GM23248 (cell line): Measurements from ENCODE around the gene HELLS. TPM values are rescaled to one million over a fixed set of nuclear protein-coding genes. Genes with fewer than 3 reads are reported as not detected.

Experiments used
- DNase-seq: peaks from one replicate; pipeline ENCODE4 v3.0.0-alpha.2; 2015
- H2AFZ ChIP-seq: fragments of 200-600 bp; sonication (generic); 2 replicates; pipeline ENCODE4 v1.6.1; 2016; ENCODE audit warnings: antibody characterized with exemption
- H3F3A ChIP-seq: fragments of 200-600 bp; sonication (generic); 2 replicates; pipeline ENCODE4 v1.6.1; 2016; ENCODE audit warnings: mild to moderate bottlenecking, antibody characterized with exemption, mixed run types; ENCODE audit not compliant: insufficient read depth
- H3K27ac ChIP-seq: fragments of 200-600 bp; sonication (generic); 2 replicates; pipeline ENCODE4 v1.5.1; 2016; ENCODE audit warnings: mild to moderate bottlenecking
- H3K27me3 ChIP-seq: fragments of 200-600 bp; sonication (generic); replicated peaks from 2 replicates; pipeline ENCODE4 v1.6.1; 2016; ENCODE audit warnings: mild to moderate bottlenecking; ENCODE audit not compliant: insufficient read depth
- H3K36me3 ChIP-seq: fragments of 200-600 bp; sonication (generic); 2 replicates; pipeline ENCODE4 v1.6.1; 2016; ENCODE audit warnings: low read depth, mild to moderate bottlenecking
- H3K4me1 ChIP-seq: fragments of 200-600 bp; sonication (generic); 2 replicates; pipeline ENCODE4 v1.6.1; 2016; ENCODE audit warnings: mild to moderate bottlenecking; ENCODE audit not compliant: insufficient read depth
- H3K4me2 ChIP-seq: fragments of 200-600 bp; sonication (generic); one replicate; pipeline ENCODE4 v1.6.1; 2016; ENCODE audit warnings: mild to moderate bottlenecking; ENCODE audit not compliant: unreplicated experiment
- H3K4me3 ChIP-seq: fragments of 200-600 bp; sonication (generic); 2 replicates; pipeline ENCODE4 v1.5.1; 2016; ENCODE audit warnings: mild to moderate bottlenecking
- H3K79me2 ChIP-seq: fragments of 200-600 bp; sonication (generic); 2 replicates; pipeline ENCODE4 v1.6.1; 2016; ENCODE audit warnings: mild to moderate bottlenecking; ENCODE audit not compliant: insufficient read depth
- H3K9ac ChIP-seq: fragments of 200-600 bp; sonication (generic); 2 replicates; pipeline ENCODE4 v1.6.1; 2016; ENCODE audit warnings: mild to moderate bottlenecking
- H3K9me2 ChIP-seq: fragments of 200-600 bp; sonication (generic); 2 replicates; pipeline ENCODE4 v1.6.1; 2016; ENCODE audit warnings: mixed run types, mild to moderate bottlenecking, moderate library complexity; ENCODE audit not compliant: insufficient read depth
- H3K9me3 ChIP-seq: fragments of 200-600 bp; sonication (generic); one replicate; pipeline ENCODE4 v1.6.1; 2017; ENCODE audit warnings: low read depth
- H4K20me1 ChIP-seq: fragments of 200-600 bp; sonication (generic); 2 replicates; pipeline ENCODE4 v1.6.0; 2016; ENCODE audit not compliant: insufficient read depth
- EZH2 ChIP-seq: fragments of 200-600 bp; sonication (generic); IDR thresholded peaks from 2 replicates; pipeline ENCODE4 v1.6.1; 2018; ENCODE audit warnings: antibody characterized with exemption, mild to moderate bottlenecking; ENCODE audit not compliant: insufficient read depth, poor library complexity, severe bottlenecking
- EZH2phosphoT487 ChIP-seq: fragments of 200-600 bp; sonication (generic); IDR thresholded peaks from 2 replicates; pipeline ENCODE4 v1.6.1; 2018; ENCODE audit warnings: antibody characterized with exemption, moderate library complexity, mild to moderate bottlenecking, low read depth; ENCODE audit not compliant: insufficient read depth
- WGBS, 2 experiments: methylation state at CpG; one replicate each; pipeline ENCODE4 v1.1.6; 2015 to 2017; ENCODE audit warnings: low lambda C conversion rate in 2 of 2, low coverage in 1 of 2; ENCODE audit errors: missing lambda C conversion rate in 2 of 2; 5-methylcytosine and 5-hydroxymethylcytosine counted together
- in situ Hi-C: fragments of 300-500 bp; cut with MboI; formaldehyde crosslinking; loops from 2 replicates; pipeline ENCODE4 v1.15.0; 2020
- polyA plus RNA-seq: library from polyadenylated mRNA; unstranded; fragments of >200 nt; fragmentation: Nextera tagmentation; extraction: Ambion mirVana; gene quantifications from 2 replicates; pipeline ENCODE4 v1.2.1, GENCODE V29; 2016
- total RNA-seq: library from RNA; depleted of rRNA; stranded (reverse); fragments of >200 nt; shearing (Covaris generic); gene quantifications from 2 replicates; pipeline ENCODE4 v1.2.3, GENCODE V29; 2014

HELLS gene
- total and polyA plus RNA-seq, 2 experiments from 2014 or later, result 20.3 to 32.3 TPM

DNA sequence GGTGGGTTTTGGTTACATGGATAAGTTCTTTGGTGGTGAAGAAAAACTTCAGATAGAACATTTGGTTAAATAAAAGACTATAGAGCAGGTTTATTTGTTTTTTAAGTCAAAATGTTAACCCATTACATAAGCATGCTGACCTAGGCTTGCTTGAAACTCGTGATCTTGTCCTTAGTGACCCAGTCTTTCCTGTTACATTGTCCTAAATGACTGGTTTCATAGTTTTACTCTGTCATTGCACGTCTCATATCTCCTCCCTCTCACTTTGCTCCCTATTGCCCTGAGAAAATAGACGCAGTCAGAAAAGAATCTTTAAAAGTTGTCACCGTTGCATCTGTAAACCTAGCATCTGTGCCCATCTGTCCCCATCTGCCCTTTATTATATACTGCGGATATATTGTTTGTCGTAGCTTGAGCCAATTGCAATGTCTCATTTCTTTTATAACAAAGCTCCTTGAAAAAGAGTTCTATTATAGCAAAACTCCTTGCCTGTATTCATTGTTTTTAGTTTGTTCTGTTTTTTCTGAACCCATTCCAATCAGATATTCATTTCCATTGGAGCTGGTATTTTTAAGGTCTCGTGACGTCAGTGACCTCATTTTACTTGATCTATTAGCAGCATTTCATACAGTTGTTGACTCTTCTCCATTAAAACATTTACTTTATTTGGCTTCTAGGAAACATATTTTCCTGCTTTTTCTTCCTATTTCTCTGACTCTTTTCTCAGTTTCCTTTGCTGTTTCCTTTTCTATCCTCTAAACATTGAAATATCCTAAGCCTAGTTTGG is 57.3 kb downstream of the HELLS start:
- no peak for TF ChIP-seq EZH2phosphoT487
- TF ChIP-seq EZH2, result no peak
- no peaks in the 10 kb centered on the region for H3K79me2 ChIP-seq
- H3K27ac ChIP-seq, result no peak overlapping the region
- H3K4me3 ChIP-seq, result no peak overlapping the region
- no peaks in the 10 kb centered on the region for H3F3A ChIP-seq
- H4K20me1 ChIP-seq, result no peaks in the 10 kb centered on the region
- in situ Hi-C loops, result no loop called here
- no peak overlapping the region for H2AFZ ChIP-seq
- no peak for DNase-seq
- H3K9me2 ChIP-seq, result no peaks in the 10 kb centered on the region
- H3K9ac ChIP-seq, result no peak overlapping the region
- 79 to 82% methylated on average over 8 of the region's 8 CpGs for WGBS, 2 experiments
- no peaks in the 10 kb centered on the region for H3K9me3 ChIP-seq
- no peaks in the 10 kb centered on the region for H3K4me1 ChIP-seq
- H3K4me2 ChIP-seq, result no peak overlapping the region
- no peaks in the 10 kb centered on the region for H3K27me3 ChIP-seq
- peaks cover 15% of the 10 kb centered on the region; the same call in 1 of the 2 replicates for H3K36me3 ChIP-seq

DNA sequence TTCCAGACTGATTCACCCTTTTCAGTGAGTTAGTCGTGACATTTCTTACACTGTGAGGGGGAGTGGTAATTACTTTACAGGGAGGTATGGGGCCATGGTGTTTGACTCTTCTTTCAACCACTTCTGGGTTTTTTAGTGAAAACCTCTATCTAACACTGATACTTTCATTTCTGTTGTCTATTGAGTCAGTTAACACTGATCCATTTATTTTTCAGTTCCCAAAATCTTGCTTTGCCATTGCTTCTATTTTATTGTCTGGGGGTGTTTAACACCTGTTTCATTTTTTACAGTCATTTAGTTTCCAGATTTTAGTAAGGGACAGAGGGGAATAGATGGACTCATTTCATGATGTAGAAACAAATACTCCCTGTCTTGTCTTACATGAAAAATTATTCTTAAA is 61.5 kb downstream of the HELLS start:
- WGBS, 2 experiments, result 94 to 100% methylated on average over 1 of the region's 1 CpG
- TF ChIP-seq EZH2phosphoT487, result no peak
- TF ChIP-seq EZH2, result no peak
- H3K9ac ChIP-seq, result no peak overlapping the region

DNA sequence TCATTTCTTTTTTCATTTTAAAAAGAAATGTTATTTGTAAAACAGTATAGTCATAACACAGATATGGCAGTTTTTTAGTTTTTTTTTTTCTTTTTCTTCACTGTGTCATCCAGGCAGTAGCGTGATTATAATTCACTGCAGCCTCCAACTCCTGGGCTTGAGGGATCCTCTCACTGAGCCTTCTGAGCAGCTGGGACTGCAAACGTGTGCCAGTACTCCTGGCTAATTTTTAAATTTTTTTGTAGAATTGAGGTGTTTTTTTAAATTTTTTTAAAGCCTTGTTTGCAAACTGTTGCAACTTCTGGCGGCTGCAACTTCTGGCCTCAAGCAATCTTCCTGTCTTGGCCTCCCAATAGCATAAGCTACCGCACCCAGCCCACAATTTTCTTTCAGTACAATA is 63.0 kb downstream of the HELLS start:
- TF ChIP-seq EZH2 (no peak), EZH2phosphoT487 (no peak)
- WGBS, 2 experiments, result 81 to 87% methylated on average over 4 of the region's 4 CpGs
- Histone ChIP-seq H3K4me3 (no peak overlapping the region), H3F3A (no peaks in the 10 kb centered on the region), H3K9ac (no peak overlapping the region), H4K20me1 (no peaks in the 10 kb centered on the region), H3K4me1 (no peaks in the 10 kb centered on the region), H3K9me3 (no peaks in the 10 kb centered on the region), H3K36me3 (no peaks in the 10 kb centered on the region), H3K27me3 (no peaks in the 10 kb centered on the region), H3K9me2 (no peaks in the 10 kb centered on the region), H3K79me2 (no peaks in the 10 kb centered on the region), H3K4me2 (no peak overlapping the region), H2AFZ (no peak overlapping the region), H3K27ac (no peak overlapping the region)
- DNase-seq, result no peak
- in situ Hi-C loops, result no loop called here

More for the DNA sequence above, 61.5 kb downstream of the HELLS start:
- in situ Hi-C loops, result no loop called here
- DNase-seq, result no peak
- Histone ChIP-seq H2AFZ (no peak overlapping the region), H3K4me3 (no peak overlapping the region), H4K20me1 (no peaks in the 10 kb centered on the region), H3F3A (no peaks in the 10 kb centered on the region), H3K4me1 (no peaks in the 10 kb centered on the region), H3K9me3 (no peaks in the 10 kb centered on the region), H3K27me3 (no peaks in the 10 kb centered on the region), H3K27ac (no peak overlapping the region), H3K9me2 (no peaks in the 10 kb centered on the region), H3K4me2 (no peak overlapping the region), H3K79me2 (no peaks in the 10 kb centered on the region), H3K36me3 (no peaks in the 10 kb centered on the region)

DNA sequence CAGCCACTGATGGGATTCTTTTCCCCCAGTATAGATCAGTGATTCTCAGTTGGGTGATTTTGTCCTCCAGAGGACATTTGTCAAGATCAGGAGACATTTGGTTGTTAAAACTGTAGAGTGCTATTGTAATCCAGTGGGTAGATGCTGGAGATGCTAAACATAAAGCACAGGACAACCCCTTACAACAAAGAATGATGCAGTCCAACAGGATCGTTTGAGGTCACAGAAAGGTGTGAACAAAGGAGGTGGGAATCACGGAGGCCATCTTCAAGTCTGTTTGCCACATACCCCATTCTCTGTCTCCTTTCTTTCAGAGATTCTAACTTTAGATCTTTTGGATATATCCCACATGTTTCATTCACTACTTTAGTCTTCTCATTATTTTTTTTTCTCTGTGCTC is 69.0 kb downstream of the HELLS start:
- Histone ChIP-seq H3K36me3 (no peaks in the 10 kb centered on the region), H3K4me2 (no peak overlapping the region), H3K4me3 (no peak overlapping the region), H3K4me1 (no peaks in the 10 kb centered on the region), H3K9me3 (no peaks in the 10 kb centered on the region), H3K79me2 (no peaks in the 10 kb centered on the region), H3K9ac (no peak overlapping the region), H3K9me2 (no peaks in the 10 kb centered on the region), H4K20me1 (no peaks in the 10 kb centered on the region), H2AFZ (no peak overlapping the region), H3K27ac (no peak overlapping the region), H3F3A (no peaks in the 10 kb centered on the region), H3K27me3 (no peaks in the 10 kb centered on the region)
- TF ChIP-seq EZH2phosphoT487 (no peak), EZH2 (no peak)
- DNase-seq, result no peak
- in situ Hi-C loops, result no loop called here
- 64 to 71% methylated on average over 2 of the region's 2 CpGs for WGBS, 2 experiments
